ENCODE data around the gene SLC30A2.

SLC30A2 gene

GRCh38 chr1:26023826-26024225 lies 22.1 kb downstream of the SLC30A2 start:
- no peak for DNase-seq (ENCODE audit: low read depth in 2 of 2, low spot score in 1 of 2)

DNA sequence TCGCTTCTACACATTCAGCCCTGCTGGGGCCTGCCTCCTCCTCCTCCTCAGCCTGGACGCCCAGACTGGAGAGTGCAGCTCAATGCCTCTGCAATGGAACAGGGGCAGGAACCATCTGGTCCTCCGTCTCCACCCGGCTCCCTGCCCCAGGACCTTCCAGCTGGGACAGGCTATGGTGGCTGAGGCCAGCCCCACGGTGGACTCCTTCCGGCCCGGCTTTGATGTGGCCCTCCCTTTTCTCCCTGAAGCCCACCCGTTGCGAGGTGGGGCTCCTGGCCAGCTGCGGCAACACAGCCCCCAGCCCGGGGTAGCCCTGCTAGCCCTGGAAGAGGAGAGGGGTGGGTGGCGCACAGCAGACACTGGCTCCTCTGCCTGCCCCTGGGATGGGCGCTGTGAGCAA lies 22.9 kb downstream of the SLC30A2 start:
- DNase-seq (ENCODE audit: low read depth in 2 of 2, low spot score in 1 of 2), result no peak

DNA sequence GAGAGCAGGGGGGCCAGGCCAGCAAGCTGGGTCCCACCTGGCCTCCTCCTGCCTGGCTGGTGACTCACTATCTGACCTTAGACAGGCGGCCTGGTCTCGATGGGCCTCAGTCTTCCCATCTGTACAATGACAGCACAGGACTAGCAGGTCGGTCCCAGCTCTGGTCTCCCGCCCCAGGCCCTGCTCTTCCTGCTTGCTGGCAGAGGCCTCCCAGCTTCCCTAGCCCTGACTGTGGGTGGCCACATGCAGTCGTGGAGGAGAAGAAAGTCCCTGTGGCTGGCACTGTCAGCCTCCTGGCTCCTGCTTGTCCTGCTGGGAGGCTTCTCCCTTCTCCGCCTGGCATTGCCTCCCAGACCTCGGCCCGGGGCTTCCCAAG lies 23.5 kb downstream of the SLC30A2 start:
- no peak for DNase-seq (ENCODE audit: low read depth in 2 of 2, low spot score in 1 of 2)

DNA sequence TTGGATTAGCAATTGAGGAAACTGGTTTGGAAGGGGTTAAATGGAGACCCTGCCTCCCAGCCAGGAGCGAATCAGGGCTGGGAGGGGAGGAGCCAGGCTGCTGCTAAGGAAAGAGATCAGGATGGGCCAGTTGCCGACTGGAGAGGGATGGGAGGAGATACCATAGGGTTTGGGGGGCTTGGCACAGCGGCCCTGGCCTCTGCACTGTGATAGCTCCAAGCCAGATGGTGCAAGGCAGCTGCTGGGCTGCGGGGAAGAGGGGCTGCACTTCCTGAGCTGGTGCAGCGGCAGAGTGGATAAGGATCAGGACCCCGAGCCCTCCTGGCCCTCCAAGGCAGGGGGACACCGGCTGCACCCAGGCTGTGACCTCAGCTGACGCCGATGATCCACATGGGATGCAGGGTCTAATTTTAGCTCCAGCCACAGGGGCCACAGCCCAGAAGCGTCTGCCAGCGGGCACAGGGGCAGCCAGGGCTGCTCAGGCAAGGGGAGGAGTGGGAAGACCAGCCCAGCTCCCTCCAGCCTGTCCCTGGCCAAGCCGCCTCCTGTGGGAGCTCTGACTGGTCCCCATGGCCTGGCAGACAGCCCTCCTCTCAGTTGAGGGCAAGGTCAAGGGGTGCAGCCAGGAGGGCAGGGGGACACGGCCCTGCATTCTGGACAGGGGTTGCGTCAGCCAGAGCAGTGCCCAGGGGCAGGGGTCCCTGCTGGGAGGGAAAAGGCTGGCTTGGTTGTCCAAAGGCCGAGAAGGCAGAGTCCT lies 24.1 kb downstream of the SLC30A2 start, which contains the start of gene EXTL1:
Gene EXTL1 (plus strand): TSS at position 129 of the 757 bp plus-strand sequence. CDS start 872 bp downstream, outside the sequence.
- DNase-seq (ENCODE audit: low read depth in 2 of 2, low spot score in 1 of 2), result no peak

DNA sequence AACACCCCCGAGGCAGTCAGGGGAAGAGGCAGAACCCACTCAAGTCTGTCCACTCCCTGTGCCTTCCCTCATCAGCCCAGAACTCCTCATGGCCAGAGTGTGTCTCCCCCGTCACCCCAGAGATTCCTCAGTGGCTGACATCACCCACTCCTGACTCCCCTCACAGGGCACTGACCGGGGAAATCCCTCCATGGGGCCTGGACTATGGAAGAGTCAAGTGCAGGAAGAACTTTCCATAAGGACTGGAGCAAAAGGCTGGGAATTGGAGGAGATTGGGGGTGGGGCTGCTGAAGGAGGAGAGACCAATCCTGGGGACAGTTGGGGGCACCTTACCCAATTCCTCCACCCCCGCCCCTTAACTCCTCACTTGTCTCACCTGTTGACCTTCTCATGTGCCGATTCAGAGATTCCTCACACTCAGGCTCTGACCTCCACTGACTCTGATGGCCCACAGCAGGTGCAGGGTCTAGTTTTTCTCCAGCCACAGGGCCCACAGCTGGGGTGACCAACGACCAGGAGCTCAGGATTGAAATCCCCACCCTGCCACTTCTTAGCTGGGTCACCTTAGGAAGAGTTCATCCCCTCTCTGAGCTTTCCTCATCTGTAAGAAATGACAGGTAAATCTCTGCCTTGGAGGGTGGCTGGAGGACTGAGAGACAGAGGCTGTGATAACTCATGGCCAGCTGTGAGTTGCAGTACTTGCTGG lies 24.8 kb downstream of the SLC30A2 start:
- no peak for DNase-seq (ENCODE audit: low read depth in 2 of 2, low spot score in 1 of 2)

- no peak for DNase-seq (ENCODE audit: low read depth in 2 of 2, low spot score in 1 of 2)
These were observed 25.6 kb downstream of the SLC30A2 start for GRCh38 chr1:26020330-26020768.

DNA sequence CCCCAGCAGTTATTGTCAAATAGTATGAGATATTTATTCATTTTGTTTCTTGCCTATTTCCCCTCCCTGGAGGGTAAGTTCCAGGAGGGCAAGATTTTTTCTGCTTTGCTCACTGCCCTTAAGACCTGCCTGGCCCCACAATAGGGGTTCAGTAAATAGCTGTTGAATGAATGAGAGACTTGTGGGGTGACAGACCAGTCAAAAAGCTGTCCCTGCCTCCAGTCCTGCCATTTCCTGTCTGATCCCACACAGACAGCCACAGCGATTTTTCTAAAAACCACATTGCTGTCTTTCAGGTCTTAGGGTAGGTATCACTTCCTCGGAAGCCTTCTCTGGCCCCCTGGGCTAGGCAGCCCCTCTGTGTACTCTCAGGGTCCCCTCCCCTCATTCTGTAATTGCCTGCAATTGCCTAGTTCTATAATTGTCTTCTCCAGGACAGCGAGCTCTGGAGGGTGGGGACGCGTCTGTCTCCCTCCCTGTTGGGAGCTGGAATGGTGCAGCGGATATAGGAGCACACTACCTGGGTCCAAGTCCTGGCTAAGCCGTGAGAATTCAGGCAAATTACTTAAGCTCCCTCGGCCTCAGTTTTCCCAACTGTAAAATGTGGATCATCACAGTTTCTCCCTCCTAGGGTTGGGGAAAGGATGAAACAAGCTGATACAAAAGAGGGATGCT lies 26.1 kb downstream of the SLC30A2 start:
- DNase-seq (ENCODE audit: low read depth in 2 of 2, low spot score in 1 of 2), result no peak

DNA sequence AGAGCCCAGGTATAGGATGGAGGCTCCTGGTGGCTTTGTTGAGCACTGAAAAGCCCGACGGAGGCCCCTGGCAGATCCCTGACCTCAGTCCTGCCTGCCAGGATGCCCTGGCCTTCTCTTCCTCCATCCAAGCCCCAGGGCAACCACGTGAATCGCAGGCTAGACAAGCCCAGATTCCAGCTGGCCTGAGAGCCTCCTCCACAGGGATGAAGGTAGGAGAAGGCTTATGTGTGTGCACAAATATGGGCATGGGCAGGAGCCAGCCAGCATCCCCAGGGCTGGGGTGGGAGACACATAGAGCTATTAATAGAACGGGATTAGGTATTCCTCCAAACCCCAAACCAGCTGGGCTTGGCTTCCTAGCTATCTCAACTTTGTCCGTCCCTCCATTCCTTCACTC lies 28.3 kb downstream of the SLC30A2 start:
- no peak for DNase-seq (ENCODE audit: low read depth in 2 of 2, low spot score in 1 of 2)

DNA sequence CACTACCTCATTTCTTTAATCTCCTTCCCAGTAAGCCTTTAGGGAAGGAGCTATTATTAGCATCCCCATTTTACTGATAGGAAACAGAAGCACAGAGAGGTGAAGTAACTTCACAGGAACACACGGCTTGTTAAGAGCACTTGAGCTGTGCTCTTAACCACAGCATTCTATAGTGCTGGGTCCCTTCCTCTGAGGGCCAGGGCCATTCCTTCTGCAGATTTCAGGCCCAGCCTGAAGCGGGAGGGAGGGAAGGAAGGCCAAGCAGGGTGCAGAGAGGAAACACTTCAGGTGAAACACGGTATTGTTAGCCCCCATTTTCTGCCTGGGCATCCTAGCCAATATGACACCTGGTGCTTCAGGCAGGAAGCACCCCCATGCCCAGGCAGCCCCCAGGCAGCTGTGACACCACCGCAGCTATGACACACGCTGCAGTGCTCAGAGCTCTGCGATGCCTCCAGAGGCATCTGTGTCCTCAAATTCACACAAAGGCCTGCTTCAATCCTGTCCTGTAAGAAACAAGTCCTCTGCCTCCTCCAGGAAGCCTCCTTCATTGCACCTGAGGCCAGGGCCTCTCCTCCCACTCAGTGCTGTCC lies 28.9 kb downstream of the SLC30A2 start:
- DNase-seq (ENCODE audit: low read depth in 2 of 2, low spot score in 1 of 2), result no peak

GRCh38 chr1:26016258-26016952 lies 29.5 kb downstream of the SLC30A2 start:
- no peak for DNase-seq (ENCODE audit: low read depth in 2 of 2, low spot score in 1 of 2)

GRCh38 chr1:26015358-26015757 lies 30.6 kb downstream of the SLC30A2 start:
- no peak for DNase-seq (ENCODE audit: low read depth in 2 of 2, low spot score in 1 of 2)

- no peak for DNase-seq (ENCODE audit: low read depth in 2 of 2, low spot score in 1 of 2)
These were observed 31.7 kb downstream of the SLC30A2 start for GRCh38 chr1:26014179-26014578.

GRCh38 chr1:26012864-26013263 lies 33.1 kb downstream of the SLC30A2 start:
- no peak for DNase-seq (ENCODE audit: low read depth in 2 of 2, low spot score in 1 of 2)

DNA sequence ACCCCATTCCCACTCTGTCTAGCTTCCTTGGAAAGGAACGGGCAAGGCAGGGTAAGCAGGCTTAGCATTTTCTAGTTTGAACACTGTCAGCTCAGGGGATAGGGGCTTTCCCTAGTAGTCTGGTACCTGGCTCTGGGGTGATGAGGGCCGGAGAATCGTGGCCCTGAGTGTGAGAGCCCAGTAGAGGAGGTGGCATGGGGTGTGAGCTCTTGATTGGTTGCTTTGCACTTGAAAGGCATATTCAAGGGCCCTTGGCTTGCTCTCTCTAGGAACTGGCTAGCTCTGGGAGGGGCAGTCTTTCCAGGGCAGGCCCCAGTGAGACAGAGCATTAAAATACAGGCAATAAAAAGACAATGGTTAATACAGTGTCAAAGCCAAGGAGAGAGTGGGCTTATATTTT lies 35.1 kb downstream of the SLC30A2 start:
- no peak for DNase-seq (ENCODE audit: low read depth in 2 of 2, low spot score in 1 of 2)

DNA sequence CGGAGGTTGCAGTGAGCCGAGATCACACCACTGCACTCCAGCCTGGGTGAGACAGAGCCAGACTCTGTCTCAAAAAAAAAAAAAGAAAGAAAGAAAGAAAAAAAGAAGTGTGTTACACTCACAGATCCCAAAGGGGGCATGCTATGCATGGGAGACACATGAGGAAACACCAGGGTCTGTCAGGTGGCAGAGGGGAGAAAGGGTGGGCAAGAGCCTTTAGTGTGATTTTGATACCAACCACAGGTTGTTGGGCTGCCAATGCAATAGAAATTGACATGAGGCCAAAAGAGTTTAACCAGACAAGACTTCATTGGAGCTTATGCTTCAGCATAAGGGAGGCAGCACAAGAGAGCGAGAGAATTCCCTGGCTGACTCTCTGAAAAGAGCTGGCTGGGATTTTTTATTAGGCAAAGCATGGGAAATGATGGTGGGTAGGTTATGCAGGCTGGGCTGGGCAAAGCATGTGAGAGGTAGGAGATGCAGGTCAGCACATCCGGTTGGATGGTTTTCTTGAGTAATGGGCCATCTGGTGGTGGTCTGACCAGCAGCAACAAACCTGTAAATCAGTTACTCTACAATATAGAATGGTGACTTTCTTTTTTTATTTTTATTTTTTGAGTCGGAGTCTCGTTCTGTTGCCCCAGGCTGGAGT lies 36.0 kb downstream of the SLC30A2 start:
- no peak for DNase-seq (ENCODE audit: low read depth in 2 of 2, low spot score in 1 of 2)

- no peak for DNase-seq (ENCODE audit: low read depth in 2 of 2, low spot score in 1 of 2)
These were observed 39.2 kb downstream of the SLC30A2 start for GRCh38 chr1:26006710-26007109.

DNA sequence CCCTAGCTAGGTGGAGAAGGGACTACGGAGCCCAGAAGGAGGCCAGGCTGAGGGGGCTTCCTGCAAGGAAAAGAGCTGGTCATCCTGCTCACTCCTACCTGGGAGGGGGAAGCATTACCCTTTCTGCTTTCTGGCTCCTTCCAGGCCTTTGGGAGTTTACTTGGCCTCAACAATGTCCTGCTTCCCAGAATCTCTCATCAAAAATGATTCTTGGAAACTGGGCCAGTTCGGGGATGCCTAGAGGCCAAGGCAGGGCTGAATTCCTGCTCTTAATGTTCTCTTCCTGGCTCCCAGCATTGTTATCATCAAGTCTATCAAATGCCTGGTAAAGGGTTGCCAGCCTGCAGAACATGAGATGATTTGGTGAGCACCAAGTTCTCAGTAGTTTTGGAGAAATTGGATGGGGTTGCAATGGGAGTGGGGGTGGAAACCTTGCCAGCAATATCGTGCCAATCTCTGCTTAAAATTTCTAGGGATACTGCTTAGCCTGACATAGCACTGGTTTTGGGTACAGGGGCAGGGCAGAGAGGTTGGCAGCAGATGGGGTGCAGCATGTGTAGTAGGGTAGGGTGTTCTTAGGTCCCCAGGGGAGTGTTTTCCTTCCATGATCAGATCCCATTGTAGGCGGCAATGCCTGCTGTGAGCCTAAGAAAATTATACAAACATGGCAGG lies 40.3 kb downstream of the SLC30A2 start:
- no peak for DNase-seq (ENCODE audit: low read depth in 2 of 2, low spot score in 1 of 2)

DNA sequence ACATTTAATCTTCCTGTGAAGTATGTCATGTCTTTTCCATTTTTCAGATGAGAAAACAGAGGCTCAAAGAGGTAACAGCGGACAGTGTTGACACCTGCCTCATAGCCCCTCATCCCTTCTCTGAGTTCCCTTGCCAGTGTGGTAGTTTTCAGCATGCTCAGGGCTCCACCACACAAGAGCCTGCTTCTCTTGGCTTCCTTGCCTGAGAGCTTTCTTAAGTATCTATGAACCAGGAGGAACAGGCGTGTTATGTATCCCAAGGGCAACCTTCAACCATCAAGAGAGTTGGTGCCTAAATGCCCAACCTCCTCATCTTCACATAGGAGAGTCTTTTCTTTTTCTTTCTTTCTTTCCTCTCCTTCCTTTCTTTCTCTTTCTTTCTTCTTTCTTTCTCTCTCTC lies 42.2 kb downstream of the SLC30A2 start:
- no peak for DNase-seq (ENCODE audit: low read depth in 2 of 2, low spot score in 1 of 2)

DNA sequence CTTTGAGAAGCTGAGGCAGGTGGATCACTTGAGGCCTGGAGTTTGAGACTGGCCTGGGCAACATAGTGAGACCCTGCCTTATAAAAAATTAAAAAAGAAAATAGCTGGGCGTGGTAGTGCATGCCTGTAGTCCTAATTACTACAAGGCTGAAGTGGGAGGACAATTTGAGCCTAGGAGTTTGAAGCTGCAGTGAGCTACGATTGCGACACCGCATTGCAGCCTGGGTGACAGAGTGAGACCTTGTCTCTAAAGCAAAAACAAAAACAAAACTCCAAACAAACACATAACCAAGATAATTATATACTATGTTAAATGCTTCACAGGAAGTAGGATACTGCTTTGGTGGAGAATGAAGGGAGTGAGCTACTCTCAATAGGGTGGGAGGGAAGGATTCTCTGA lies 42.7 kb downstream of the SLC30A2 start:
- DNase-seq (ENCODE audit: low read depth in 2 of 2, low spot score in 1 of 2), result no peak
